ENCODE results near the gene NOX4.

NOX4 gene

DNA sequence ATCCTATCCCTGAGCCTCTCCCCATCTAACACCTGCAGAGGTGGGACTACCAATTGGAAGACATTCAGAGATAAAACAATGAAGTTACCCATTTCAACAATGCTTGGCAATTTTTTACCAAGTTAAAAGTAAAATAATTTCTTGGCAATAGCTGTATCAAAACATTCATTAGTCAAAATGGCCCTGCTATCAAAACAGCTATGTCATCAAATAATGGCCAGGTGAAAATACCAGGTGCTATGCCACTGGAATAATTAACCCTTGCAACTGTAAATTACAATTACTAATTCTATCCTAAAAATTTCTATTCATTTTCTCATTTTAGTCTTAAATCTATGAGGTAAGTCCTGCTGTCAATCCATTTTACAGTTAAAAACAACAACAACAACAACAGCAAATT lies 43.3 kb downstream of the NOX4 start:
- TF ChIP-seq, protein P1, sequence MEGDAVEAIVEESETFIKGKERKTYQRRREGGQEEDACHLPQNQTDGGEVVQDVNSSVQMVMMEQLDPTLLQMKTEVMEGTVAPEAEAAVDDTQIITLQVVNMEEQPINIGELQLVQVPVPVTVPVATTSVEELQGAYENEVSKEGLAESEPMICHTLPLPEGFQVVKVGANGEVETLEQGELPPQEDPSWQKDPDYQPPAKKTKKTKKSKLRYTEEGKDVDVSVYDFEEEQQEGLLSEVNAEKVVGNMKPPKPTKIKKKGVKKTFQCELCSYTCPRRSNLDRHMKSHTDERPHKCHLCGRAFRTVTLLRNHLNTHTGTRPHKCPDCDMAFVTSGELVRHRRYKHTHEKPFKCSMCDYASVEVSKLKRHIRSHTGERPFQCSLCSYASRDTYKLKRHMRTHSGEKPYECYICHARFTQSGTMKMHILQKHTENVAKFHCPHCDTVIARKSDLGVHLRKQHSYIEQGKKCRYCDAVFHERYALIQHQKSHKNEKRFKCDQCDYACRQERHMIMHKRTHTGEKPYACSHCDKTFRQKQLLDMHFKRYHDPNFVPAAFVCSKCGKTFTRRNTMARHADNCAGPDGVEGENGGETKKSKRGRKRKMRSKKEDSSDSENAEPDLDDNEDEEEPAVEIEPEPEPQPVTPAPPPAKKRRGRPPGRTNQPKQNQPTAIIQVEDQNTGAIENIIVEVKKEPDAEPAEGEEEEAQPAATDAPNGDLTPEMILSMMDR (conservative IDR thresholded peaks at IDR 0.05; ENCODE audit: control insufficient read depth, insufficient read depth, low read depth, low read length), result no peak
- no peak for DNase-seq (ENCODE audit: low read depth)
- no peak overlapping the region for H3K4me3 ChIP-seq (ENCODE audit: control insufficient read depth, low read depth, low read length)

DNA sequence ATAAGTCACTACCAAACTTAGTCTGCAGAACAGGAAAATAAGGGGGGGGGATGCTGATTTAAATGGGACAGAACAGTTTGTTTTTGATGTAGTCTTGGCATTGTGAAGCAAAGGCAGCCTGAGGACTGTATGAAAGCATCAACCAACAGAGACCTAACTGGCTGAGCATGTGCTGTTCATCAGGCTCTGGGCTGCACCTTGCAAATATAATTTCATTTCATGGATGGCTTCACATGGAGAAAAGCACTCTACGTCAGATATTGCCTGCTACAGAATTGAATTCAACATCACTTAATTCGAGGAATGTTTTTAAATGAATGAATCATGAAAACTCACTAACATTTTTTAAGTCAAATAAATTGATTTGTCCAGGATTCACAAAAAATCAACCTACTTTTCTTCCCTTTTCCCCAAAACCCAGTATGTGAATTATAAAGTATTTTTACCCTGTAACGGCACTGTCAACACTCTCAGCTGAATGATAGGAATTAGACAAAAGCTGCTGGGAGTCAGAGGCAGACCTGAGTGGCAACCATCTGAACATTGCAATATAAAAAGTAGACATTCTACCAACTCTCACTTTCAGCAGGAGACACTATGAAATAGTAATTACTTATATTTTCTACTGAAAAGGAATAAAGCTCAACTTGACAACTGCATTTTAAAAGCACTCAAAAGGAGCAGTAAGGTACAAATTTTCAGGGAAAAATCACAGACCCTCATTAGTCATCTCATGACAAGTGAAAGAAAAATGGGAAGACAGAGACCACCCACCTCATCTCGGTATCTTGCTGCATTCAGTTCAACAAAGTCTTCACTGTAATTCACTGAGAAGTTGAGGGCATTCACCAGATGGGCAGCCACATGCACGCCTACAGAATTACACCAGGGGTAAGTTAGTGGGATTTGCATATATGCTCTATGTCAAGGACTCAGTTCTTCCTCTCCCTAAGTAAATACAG lies 47.5 kb downstream of the NOX4 start:
- TF ChIP-seq, protein P1 (conservative IDR thresholded peaks at IDR 0.05; ENCODE audit: control insufficient read depth, insufficient read depth, low read depth, low read length), result no peak
- no peak for DNase-seq (ENCODE audit: low read depth)
- H3K4me3 ChIP-seq (ENCODE audit: control insufficient read depth, low read depth, low read length), result no peak overlapping the region

DNA sequence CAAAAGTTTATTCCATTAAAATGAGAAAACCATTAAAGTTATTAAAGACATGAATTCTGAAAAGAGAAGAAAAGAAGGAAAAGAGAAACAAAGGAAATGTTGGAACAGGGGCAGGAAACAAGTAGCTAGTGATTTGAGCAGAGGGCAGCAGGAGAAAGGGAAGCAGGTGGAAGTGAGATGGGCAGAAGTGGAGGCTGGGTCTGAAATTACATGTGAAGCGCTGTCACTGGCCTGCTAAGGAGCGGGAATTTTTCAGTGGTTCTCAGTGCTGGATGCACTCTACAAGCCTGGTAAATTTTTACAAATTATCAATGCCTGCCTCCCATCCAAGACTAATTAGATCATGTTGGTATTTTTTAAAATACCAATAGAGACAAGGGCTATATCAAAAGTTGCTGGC lies 48.4 kb downstream of the NOX4 start:
- TF ChIP-seq, protein P1 (conservative IDR thresholded peaks at IDR 0.05; ENCODE audit: control insufficient read depth, insufficient read depth, low read depth, low read length), result no peak
- no peak for DNase-seq (ENCODE audit: low read depth)
- no peak overlapping the region for H3K4me3 ChIP-seq (ENCODE audit: control insufficient read depth, low read depth, low read length)

DNA sequence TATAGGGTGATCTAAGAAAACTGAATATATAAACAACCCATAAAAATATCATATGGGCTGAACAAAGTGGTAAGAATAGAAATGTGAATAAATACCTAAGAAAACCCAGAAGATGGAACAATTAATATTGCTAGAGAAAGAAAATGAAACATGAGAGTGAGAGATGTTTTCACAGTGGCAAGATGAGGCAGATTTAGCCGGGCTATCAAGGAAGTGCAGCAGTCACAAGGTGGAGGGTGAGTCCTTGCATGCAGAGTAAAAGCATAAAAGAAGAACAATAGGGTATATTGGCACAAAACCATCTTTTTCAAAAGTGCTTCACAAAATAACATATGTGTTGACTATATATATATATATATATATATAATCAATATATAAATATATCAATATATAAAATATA lies 49.6 kb downstream of the NOX4 start:
- no peak overlapping the region for H3K4me3 ChIP-seq (ENCODE audit: control insufficient read depth, low read depth, low read length)
- TF ChIP-seq, protein P1 (conservative IDR thresholded peaks at IDR 0.05; ENCODE audit: control insufficient read depth, insufficient read depth, low read depth, low read length), result no peak
- no peak for DNase-seq (ENCODE audit: low read depth)

DNA sequence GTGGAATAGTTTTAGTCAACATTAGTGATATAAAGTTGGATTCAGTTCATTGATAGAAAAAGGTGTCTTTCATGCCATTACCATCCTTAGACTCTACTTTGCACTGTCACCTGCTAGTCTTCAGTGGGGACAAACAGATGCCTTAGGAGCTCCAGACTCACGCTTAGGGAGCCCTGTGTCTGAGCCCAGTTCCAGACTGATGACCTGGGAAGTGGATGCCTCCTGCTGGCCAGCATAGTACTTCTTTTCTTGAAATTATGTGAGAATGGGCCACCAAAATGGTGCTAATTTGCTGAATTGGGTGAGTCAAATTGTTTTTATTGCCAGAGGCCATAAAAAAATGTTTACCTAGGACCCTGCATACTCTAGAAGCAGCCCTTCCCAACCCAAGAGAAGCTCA lies 53.9 kb downstream of the NOX4 start:
- peak; percentile 7 for DNase-seq (ENCODE audit: low read depth)
- H3K4me3 ChIP-seq (ENCODE audit: control insufficient read depth, low read depth, low read length), result no peak overlapping the region
- TF ChIP-seq, protein P1 (conservative IDR thresholded peaks at IDR 0.05; ENCODE audit: control insufficient read depth, insufficient read depth, low read depth, low read length), result peak; percentile 13

DNA sequence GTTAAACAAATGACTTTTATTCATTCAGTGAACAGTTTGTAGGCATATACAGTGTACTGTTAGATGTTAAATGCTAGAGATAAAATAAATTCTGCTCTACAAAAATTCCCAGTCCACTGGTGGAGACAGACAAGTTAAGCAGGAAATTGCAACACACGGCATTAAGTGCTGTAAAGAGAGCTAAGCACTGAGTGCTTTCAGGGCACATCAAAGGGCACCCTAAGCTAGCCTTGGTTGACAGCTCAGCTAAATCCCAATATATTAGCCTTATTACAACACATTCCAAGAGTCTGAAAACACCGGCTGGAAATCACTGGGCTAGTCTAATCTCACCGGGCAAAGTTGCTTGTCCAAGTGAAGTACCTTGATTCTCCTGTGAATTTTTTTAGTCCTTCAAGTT lies 55.1 kb downstream of the NOX4 start:
- DNase-seq (ENCODE audit: low read depth), result peak; percentile 27
- TF ChIP-seq, protein P1 (conservative IDR thresholded peaks at IDR 0.05; ENCODE audit: control insufficient read depth, insufficient read depth, low read depth, low read length), result no peak
- H3K4me3 ChIP-seq (ENCODE audit: control insufficient read depth, low read depth, low read length), result no peak overlapping the region
